ENCODE measurements around the gene ACTN1. TPM values are rescaled to one million over a fixed set of nuclear protein-coding genes. Genes with fewer than 3 reads are reported as not detected.
"Not testable (repeated sequence)": the region's sequence is repeated elsewhere in the genome, so short reads cannot be mapped to it uniquely, and the experiment has no call there.

ACTN1 gene
- total RNA-seq, 1 donor from 2014 or later, result 1,102 TPM

- H3K27ac Mint-ChIP-seq (ENCODE audit: unreplicated experiment), result peak overlapping the region; percentile 78
- no peak for DNase-seq (ENCODE audit: low spot score)
- no peaks in the 10 kb centered on the region for H3K27me3 Mint-ChIP-seq (ENCODE audit: low read depth)
- peaks cover 12% of the 10 kb centered on the region for H3K4me1 Mint-ChIP-seq (ENCODE audit: low read depth)
- H3K36me3 Mint-ChIP-seq (ENCODE audit: low read depth), result peaks cover 25% of the 10 kb centered on the region
- no peak for TF ChIP-seq CTCF (IDR thresholded peaks at IDR 0.05)
- H3K4me3 Mint-ChIP-seq (ENCODE audit: unreplicated experiment), result no peak overlapping the region
- H3K9me3 Mint-ChIP-seq (ENCODE audit: low read depth), result no peaks in the 10 kb centered on the region
Observed at GRCh38 chr14:68857516-68858070, 121.5 kb downstream of the ACTN1 start.

- no peak for DNase-seq (ENCODE audit: low spot score)
- TF ChIP-seq CTCF (IDR thresholded peaks at IDR 0.05), result no peak
- Mint-ChIP-seq H3K27ac (ENCODE audit: unreplicated experiment) (peak overlapping the region; percentile 57), H3K4me3 (ENCODE audit: unreplicated experiment) (no peak overlapping the region), H3K4me1 (ENCODE audit: low read depth) (peaks cover 10% of the 10 kb centered on the region), H3K9me3 (ENCODE audit: low read depth) (no peaks in the 10 kb centered on the region), H3K27me3 (ENCODE audit: low read depth) (no peaks in the 10 kb centered on the region), H3K36me3 (ENCODE audit: low read depth) (peaks cover 22% of the 10 kb centered on the region)
Observed at GRCh38 chr14:68856572-68856971, 122.5 kb downstream of the ACTN1 start.

- Mint-ChIP-seq H3K36me3 (ENCODE audit: low read depth) (peaks cover 17% of the 10 kb centered on the region), H3K27me3 (ENCODE audit: low read depth) (no peaks in the 10 kb centered on the region), H3K9me3 (ENCODE audit: low read depth) (no peaks in the 10 kb centered on the region), H3K4me3 (ENCODE audit: unreplicated experiment) (no peak overlapping the region), H3K27ac (ENCODE audit: unreplicated experiment) (peak overlapping the region; percentile 62), H3K4me1 (ENCODE audit: low read depth) (peaks cover 9% of the 10 kb centered on the region)
- TF ChIP-seq CTCF (IDR thresholded peaks at IDR 0.05), result no peak
- no peak for DNase-seq (ENCODE audit: low spot score)
Observed at GRCh38 chr14:68854421-68854820, 124.7 kb downstream of the ACTN1 start.

DNA sequence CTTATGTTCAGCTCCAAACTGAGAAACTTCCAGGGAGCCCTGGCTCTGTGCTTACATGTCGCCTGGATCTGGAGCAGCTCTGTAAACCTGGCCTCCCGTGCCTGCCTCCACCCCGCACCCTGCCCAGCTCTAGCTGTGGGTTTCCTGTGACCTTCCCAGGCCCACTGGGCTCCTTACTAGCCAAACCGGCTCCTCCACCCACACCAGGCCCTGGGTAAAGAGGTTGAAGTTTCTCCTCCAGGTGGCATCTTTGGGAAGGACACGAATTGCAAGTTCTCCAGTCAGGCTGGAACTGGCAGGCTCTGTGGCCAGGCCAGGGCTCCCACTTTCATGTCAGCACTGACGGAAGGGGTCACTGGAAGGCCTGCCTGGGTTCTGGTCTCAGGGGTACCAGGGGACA, 125.4 kb downstream of the ACTN1 start:
- Mint-ChIP-seq H3K27ac (ENCODE audit: unreplicated experiment) (no peak overlapping the region), H3K9me3 (ENCODE audit: low read depth) (no peaks in the 10 kb centered on the region), H3K4me3 (ENCODE audit: unreplicated experiment) (no peak overlapping the region), H3K36me3 (ENCODE audit: low read depth) (peaks cover 17% of the 10 kb centered on the region), H3K27me3 (ENCODE audit: low read depth) (no peaks in the 10 kb centered on the region), H3K4me1 (ENCODE audit: low read depth) (peaks cover 9% of the 10 kb centered on the region)
- TF ChIP-seq CTCF (IDR thresholded peaks at IDR 0.05), result no peak
- DNase-seq (ENCODE audit: low spot score), result peak; percentile 69

- H3K27ac Mint-ChIP-seq (ENCODE audit: unreplicated experiment); H3K27me3 Mint-ChIP-seq (ENCODE audit: low read depth); H3K4me1 Mint-ChIP-seq (ENCODE audit: low read depth); H3K4me3 Mint-ChIP-seq (ENCODE audit: unreplicated experiment); DNase-seq (ENCODE audit: low spot score); H3K9me3 Mint-ChIP-seq (ENCODE audit: low read depth): not testable (repeated sequence)
- H3K36me3 Mint-ChIP-seq (ENCODE audit: low read depth), result peaks cover 17% of the 10 kb centered on the region
Observed at GRCh38 chr14:68852493-68852892, 126.6 kb downstream of the ACTN1 start.

DNA sequence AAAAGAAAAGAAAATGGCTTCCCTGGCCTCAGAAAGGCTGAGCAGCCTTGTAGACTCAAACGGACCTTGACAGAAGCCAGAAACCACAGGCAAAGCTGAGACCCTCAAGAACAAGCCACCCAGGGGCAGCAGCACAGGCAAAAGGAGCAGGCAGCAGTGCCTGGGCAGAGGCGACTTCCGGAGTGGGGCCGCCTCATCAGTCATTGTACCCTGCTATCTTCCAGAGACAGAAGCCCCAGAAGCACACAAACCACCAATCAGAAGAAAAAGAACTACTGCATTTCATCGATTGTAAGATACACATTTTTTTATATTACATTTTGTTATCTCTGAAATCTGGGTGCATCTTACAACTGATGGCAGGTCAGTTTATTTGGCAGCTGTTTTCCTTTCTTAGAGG, 128.0 kb downstream of the ACTN1 start:
- H3K27ac Mint-ChIP-seq (ENCODE audit: unreplicated experiment), result no peak overlapping the region
- no peaks in the 10 kb centered on the region for H3K27me3 Mint-ChIP-seq (ENCODE audit: low read depth)
- H3K4me1 Mint-ChIP-seq (ENCODE audit: low read depth), result peaks cover under 1% of the 10 kb centered on the region
- no peaks in the 10 kb centered on the region for H3K9me3 Mint-ChIP-seq (ENCODE audit: low read depth)
- H3K4me3 Mint-ChIP-seq (ENCODE audit: unreplicated experiment), result no peak overlapping the region
- H3K36me3 Mint-ChIP-seq (ENCODE audit: low read depth), result peaks cover 9% of the 10 kb centered on the region
- DNase-seq (ENCODE audit: low spot score), result peak; percentile 52
- TF ChIP-seq CTCF (IDR thresholded peaks at IDR 0.05), result no peak
